HepG2 (cell line): ENCODE results near the gene AUP1. TPM values are rescaled to one million over a fixed set of nuclear protein-coding genes. Genes with fewer than 3 reads are reported as not detected.

ENCODE experiments used
- CEBPG ChIP-seq: IDR thresholded peaks from 2 replicates; pipeline ENCODE4 v1.6.1; 2016
- CHD4 ChIP-seq: fragments of 200-600 bp; sonication (generic); IDR thresholded peaks from 2 replicates; pipeline ENCODE4 v1.7.0; 2017; ENCODE audit warnings: mild to moderate bottlenecking, low read length, borderline replicate concordance
- FOXK2 ChIP-seq: fragments of 450-650 bp; IDR thresholded peaks from 2 replicates; pipeline ENCODE4 v1.6.1; 2016
- FOXO1 ChIP-seq: sonication (generic); formaldehyde crosslinking; IDR thresholded peaks from 2 replicates; pipeline ENCODE4 v1.4.0; 2020; ENCODE audit warnings: missing genetic modification reagents
- FOXP1 ChIP-seq, 2 experiments: fragments of 450-650 bp in 1 of 2; IDR thresholded peaks; 2 replicates each; pipeline ENCODE4 v1.6.1; 2017 to 2018; ENCODE audit warnings: antibody characterized with exemption in 1 of 2
- GATAD2A ChIP-seq: IDR thresholded peaks from 2 replicates; pipeline ENCODE4 v1.6.1; 2016
- HDAC1 ChIP-seq: sonication (generic); formaldehyde crosslinking; IDR thresholded peaks from 2 replicates; pipeline ENCODE4 v1.5.1; 2020; ENCODE audit warnings: mild to moderate bottlenecking, missing genetic modification reagents
- HNF4G ChIP-seq, 2 experiments: sonication (generic) in 1 of 2; formaldehyde crosslinking in 1 of 2; IDR thresholded peaks; 2 replicates each; pipeline versions ENCODE4 v1.4.0 to v1.6.1; 2011 to 2020; ENCODE audit warnings: borderline replicate concordance in 2 of 2, low read depth in 2 of 2, mild to moderate bottlenecking in 2 of 2, low read length in 1 of 2, missing genetic modification reagents in 1 of 2, moderate library complexity in 1 of 2
- JUND ChIP-seq: sonication (generic); formaldehyde crosslinking; IDR thresholded peaks from 2 replicates; pipeline ENCODE4 v1.8.0; 2022; ENCODE audit warnings: mild to moderate bottlenecking, missing genetic modification reagents
- MIER2 ChIP-seq: IDR thresholded peaks from 2 replicates; pipeline ENCODE4 v1.6.1; 2016; ENCODE audit warnings: missing biosample characterization, missing genetic modification reagents
- NCOA2 ChIP-seq: sonication (generic); formaldehyde crosslinking; IDR thresholded peaks from 2 replicates; pipeline ENCODE4 v1.8.0; 2022; ENCODE audit warnings: inconsistent platforms
- PAXIP1 ChIP-seq: sonication (generic); formaldehyde crosslinking; conservative IDR thresholded peaks from 2 replicates; pipeline ENCODE4 v1.4.0; 2020; ENCODE audit warnings: mild to moderate bottlenecking, missing genetic modification reagents, moderate library complexity
- SAP130 ChIP-seq: IDR thresholded peaks from 2 replicates; pipeline ENCODE4 v1.6.1; 2016; ENCODE audit warnings: low read depth
- SP140L ChIP-seq: sonication (generic); formaldehyde crosslinking; IDR thresholded peaks from 2 replicates; pipeline ENCODE4 v1.4.0; 2020; ENCODE audit warnings: missing genetic modification reagents, borderline replicate concordance
- TBX3 ChIP-seq: fragments of 450-650 bp; IDR thresholded peaks from 2 replicates; pipeline ENCODE4 v1.6.1; 2017; ENCODE audit warnings: antibody characterized with exemption, mild to moderate bottlenecking, inconsistent platforms, borderline replicate concordance
- TSC22D2 ChIP-seq: sonication (generic); formaldehyde crosslinking; IDR thresholded peaks from 2 replicates; pipeline ENCODE4 v1.5.1; 2020; ENCODE audit warnings: missing genetic modification reagents, mild to moderate bottlenecking, borderline replicate concordance
- ZNF441 ChIP-seq: sonication (generic); formaldehyde crosslinking; IDR thresholded peaks from 2 replicates; pipeline ENCODE4 v1.7.0; 2021; ENCODE audit warnings: missing genetic modification reagents, borderline replicate concordance
- ZNF543 ChIP-seq: sonication (generic); formaldehyde crosslinking; IDR thresholded peaks from 2 replicates; pipeline ENCODE4 v1.4.0; 2020; ENCODE audit warnings: mild to moderate bottlenecking, missing genetic modification reagents
- ZNF761 ChIP-seq: sonication (generic); formaldehyde crosslinking; conservative IDR thresholded peaks from 2 replicates; pipeline ENCODE4 v1.4.0; 2020; ENCODE audit warnings: mild to moderate bottlenecking, missing genetic modification reagents
- ZNF766 ChIP-seq: sonication (generic); formaldehyde crosslinking; IDR thresholded peaks from 2 replicates; pipeline ENCODE4 v1.5.0; 2020; ENCODE audit warnings: missing genetic modification reagents, borderline replicate concordance
- ZNF772 ChIP-seq: sonication (generic); formaldehyde crosslinking; IDR thresholded peaks from 2 replicates; pipeline ENCODE4 v1.5.0; 2020; ENCODE audit warnings: mild to moderate bottlenecking, missing genetic modification reagents
- polyA plus RNA-seq, 8 experiments: library from polyadenylated mRNA; depleted of rRNA in 3 of 8; stranded (reverse) in 7 of 8; unstranded in 1 of 8; fragments of >200 nt; fragmentation: Illumina TruSeq in 4 of 8; extraction: Trizol in 4 of 8; gene quantifications; 2 replicates each; pipeline versions ENCODE4 v1.2.1 to v1.2.3, GENCODE V29; 2011 to 2016; ENCODE audit warnings: low read depth in 4 of 8, missing spikeins in 1 of 8, mixed read lengths in 1 of 8; ENCODE audit not compliant: insufficient read depth in 1 of 8
- total RNA-seq, 5 experiments: library from RNA; depleted of rRNA; stranded (reverse); fragments of >200 nt; fragmentation: Illumina TruSeq; extraction: Trizol; gene quantifications; 2 replicates each; pipeline ENCODE4 v1.2.3, GENCODE V29; 2016; ENCODE audit warnings: low read depth in 1 of 5
- TF ChIP-seq, protein P1 (sequence below): IDR thresholded peaks from 2 replicates; pipeline ENCODE4 v1.6.1; 2016; ENCODE audit warnings: low read depth, borderline replicate concordance
- TF ChIP-seq, protein P2 (sequence below): sonication (generic); formaldehyde crosslinking; IDR thresholded peaks from 2 replicates; pipeline ENCODE4 v1.8.1; 2022; ENCODE audit warnings: low read depth, mild to moderate bottlenecking, missing genetic modification reagents
- TF ChIP-seq, protein P3 (sequence below): sonication (generic); formaldehyde crosslinking; conservative IDR thresholded peaks from 2 replicates; pipeline ENCODE4 v1.8.1; 2023; ENCODE audit warnings: missing genetic modification reagents

Gene AUP1
- total and polyA plus RNA-seq, 2 of the 13 experiments (the other 11 are each of a cell fraction or from before 2014, with no cell fraction given): 174 to 267 TPM

DNA sequence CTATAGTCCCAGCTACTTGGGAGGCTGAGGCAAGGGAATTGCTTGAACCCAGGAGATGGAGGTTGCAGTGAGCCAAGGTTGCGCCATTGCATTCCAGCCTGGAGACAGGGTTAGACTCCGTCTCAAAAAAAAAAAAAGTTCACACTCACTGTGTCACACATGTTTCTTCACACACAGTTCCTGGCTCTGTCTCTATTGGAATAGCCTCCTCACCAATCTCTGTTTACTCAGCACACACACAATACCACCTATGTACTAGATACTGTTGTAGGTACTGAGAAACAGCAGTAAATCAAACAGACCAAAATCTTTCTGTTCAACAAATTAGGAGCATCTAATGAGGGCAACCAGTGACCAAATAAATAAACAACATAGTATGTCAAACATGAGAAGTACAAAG is 43.4 kb downstream of the AUP1 start (continued):
- peak; percentile 31; the same call in 1 of the 2 replicates for TF ChIP-seq HNF4G (IDR thresholded peaks at IDR 0.05; ENCODE audit: borderline replicate concordance, low read depth, low read length)
- TF ChIP-seq HNF4G (CRISPR knock-in tag; IDR thresholded peaks at IDR 0.05; ENCODE audit: borderline replicate concordance, low read depth): no peak
- TF ChIP-seq FOXO1: 0 out of 2 replicates have a peak, but pooled peaks have one; percentile 14
- TF ChIP-seq, protein P1, sequence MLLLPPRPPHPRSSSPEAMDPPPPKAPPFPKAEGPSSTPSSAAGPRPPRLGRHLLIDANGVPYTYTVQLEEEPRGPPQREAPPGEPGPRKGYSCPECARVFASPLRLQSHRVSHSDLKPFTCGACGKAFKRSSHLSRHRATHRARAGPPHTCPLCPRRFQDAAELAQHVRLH (CRISPR knock-in tag): no peak
- TF ChIP-seq ZNF761: peak; percentile 60; the same call in 1 of the 2 replicates
- no peak for TF ChIP-seq MIER2 (CRISPR knock-in tag)
- TF ChIP-seq TSC22D2: 0 out of 2 replicates have a peak, but pooled peaks have one; percentile 26
- TF ChIP-seq, protein P2, sequence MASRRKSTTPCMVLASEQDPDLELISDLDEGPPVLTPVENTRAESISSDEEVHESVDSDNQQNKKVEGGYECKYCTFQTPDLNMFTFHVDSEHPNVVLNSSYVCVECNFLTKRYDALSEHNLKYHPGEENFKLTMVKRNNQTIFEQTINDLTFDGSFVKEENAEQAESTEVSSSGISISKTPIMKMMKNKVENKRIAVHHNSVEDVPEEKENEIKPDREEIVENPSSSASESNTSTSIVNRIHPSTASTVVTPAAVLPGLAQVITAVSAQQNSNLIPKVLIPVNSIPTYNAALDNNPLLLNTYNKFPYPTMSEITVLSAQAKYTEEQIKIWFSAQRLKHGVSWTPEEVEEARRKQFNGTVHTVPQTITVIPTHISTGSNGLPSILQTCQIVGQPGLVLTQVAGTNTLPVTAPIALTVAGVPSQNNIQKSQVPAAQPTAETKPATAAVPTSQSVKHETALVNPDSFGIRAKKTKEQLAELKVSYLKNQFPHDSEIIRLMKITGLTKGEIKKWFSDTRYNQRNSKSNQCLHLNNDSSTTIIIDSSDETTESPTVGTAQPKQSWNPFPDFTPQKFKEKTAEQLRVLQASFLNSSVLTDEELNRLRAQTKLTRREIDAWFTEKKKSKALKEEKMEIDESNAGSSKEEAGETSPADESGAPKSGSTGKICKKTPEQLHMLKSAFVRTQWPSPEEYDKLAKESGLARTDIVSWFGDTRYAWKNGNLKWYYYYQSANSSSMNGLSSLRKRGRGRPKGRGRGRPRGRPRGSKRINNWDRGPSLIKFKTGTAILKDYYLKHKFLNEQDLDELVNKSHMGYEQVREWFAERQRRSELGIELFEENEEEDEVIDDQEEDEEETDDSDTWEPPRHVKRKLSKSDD: peak; percentile 29; the same call in 1 of the 2 replicates
- TF ChIP-seq HDAC1 (CRISPR knock-in tag): no peak
- TF ChIP-seq TBX3: peak; percentile 69; the same call in 1 of the 2 replicates
- no peak for TF ChIP-seq SP140L (CRISPR knock-in tag)
- TF ChIP-seq FOXP1 (IDR thresholded peaks at IDR 0.05): no peak
- peak; percentile 74 for TF ChIP-seq FOXP1 (CRISPR knock-in tag; IDR thresholded peaks at IDR 0.05)
- TF ChIP-seq CEBPG: peak; percentile 74
- TF ChIP-seq CHD4: peak; percentile 21; the same call in 1 of the 2 replicates
- TF ChIP-seq PAXIP1 (CRISPR knock-in tag): peak; percentile 51
- peak; percentile 41; the same call in 1 of the 2 replicates for TF ChIP-seq SAP130 (CRISPR knock-in tag)
- peak; percentile 46; the same call in 1 of the 2 replicates for TF ChIP-seq FOXK2
- no peak for TF ChIP-seq ZNF543 (CRISPR knock-in tag)
- peak; percentile 88 for TF ChIP-seq ZNF441
- peak; percentile 48; the same call in 1 of the 2 replicates for TF ChIP-seq NCOA2 (CRISPR knock-in tag)
- TF ChIP-seq ZNF772 (CRISPR knock-in tag): no peak
- TF ChIP-seq JUND (CRISPR knock-in tag): peak; percentile 3; the same call in 1 of the 2 replicates
- no peak for TF ChIP-seq ZNF766 (CRISPR knock-in tag)
- TF ChIP-seq GATAD2A (CRISPR knock-in tag): peak; percentile 65
- TF ChIP-seq, protein P3, sequence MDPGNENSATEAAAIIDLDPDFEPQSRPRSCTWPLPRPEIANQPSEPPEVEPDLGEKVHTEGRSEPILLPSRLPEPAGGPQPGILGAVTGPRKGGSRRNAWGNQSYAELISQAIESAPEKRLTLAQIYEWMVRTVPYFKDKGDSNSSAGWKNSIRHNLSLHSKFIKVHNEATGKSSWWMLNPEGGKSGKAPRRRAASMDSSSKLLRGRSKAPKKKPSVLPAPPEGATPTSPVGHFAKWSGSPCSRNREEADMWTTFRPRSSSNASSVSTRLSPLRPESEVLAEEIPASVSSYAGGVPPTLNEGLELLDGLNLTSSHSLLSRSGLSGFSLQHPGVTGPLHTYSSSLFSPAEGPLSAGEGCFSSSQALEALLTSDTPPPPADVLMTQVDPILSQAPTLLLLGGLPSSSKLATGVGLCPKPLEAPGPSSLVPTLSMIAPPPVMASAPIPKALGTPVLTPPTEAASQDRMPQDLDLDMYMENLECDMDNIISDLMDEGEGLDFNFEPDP: no peak
